Measurements from ENCODE around the gene VIL1.
A peak's percentile ranks its signal among the peaks of the same experiment; 100 is the strongest.

VIL1 gene

GRCh38 chr2:218395456-218395825 is 23.5 kb upstream of the VIL1 start:
- no peak for DNase-seq

GRCh38 chr2:218395826-218396687 is 22.9 kb upstream of the VIL1 start:
- peak; percentile 56 for DNase-seq

- no peak for DNase-seq
Measured at GRCh38 chr2:218396688-218397462, 22.0 kb upstream of the VIL1 start.

GRCh38 chr2:218397463-218397819 is 21.5 kb upstream of the VIL1 start:
- DNase-seq = no peak

DNA sequence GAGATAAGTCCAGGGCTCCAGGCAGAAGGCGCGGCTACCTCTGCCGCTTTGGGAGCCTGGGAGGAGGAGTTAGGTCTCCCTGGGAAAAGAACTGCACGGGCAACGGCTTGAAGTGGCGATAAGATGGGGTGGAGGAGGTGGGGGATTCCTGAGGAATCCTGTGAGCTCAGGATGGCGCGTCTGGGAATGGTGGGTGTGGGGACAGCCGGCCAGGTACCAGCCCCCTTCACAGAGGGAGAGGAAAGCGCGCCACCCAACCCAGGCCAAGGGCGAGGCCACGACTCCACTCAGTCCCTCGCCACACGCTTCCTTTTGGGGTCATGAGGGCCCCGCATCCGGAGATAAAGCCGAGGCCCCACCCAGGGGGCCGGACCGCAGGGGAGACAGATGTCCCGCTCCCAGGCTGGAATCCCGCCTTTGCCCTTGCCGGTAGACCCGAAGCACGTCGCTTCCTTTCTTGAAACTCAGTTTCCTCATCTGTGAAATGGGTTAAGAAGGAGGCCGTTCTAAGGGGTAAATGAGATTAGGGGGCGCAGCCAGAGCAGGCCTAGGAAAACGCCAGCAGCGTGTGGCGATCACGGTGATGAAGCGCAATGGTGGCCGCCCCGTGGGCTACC is 21.0 kb upstream of the VIL1 start:
- no peak for DNase-seq

DNA sequence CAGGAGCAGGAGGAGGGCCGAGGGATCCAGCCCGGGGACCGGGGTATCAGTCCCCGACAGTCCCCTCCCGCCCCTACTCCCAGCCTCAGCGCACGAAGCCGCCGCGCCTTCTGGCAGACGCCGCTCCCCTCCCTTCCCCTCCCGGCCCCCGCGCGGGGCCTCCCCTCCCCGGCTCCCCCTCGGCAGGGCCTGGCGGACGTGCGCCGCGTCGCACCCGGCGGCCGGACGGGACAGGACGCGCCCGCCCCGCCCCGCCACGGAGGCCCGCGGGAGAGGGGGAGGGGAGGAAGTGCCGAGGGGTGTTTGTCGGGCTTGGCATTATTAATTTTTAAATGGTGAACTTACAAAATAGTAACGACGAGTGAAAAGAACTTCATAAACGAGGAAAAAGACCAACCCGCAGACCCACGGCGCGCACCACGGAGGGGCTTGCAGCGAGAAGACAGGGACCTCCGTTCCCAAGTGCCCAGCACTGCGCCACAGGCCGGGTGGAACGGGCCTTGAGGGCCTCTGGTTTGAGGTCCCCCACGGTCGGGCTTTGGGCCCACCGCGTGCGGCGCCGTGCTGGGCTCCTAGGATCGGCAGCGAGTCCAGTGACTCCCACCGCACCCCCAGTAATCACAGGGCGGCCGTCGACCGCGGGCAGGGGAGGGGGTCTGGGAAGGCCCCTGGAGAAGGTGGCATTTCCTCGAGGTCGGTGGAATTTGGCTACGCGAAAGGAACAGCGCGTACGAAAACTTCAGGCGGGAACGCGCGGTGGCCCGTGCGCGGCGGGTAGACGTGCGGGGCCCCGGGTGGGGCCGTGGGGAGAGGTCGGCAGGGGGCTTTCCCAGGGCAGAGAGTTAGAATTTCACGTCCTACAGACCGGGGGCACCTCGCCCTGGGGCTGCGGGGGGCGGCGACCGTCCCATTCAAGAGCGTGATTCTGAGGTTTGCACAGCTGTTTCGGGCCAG is 20.2 kb upstream of the VIL1 start:
- no peak for DNase-seq

GRCh38 chr2:218399391-218400166 is 19.3 kb upstream of the VIL1 start, which contains the start of gene CTDSP1:
Gene CTDSP1 (plus strand): TSS chr2:218399868. CDS start chr2:218400091, 223 bp downstream.
- DNase-seq = peak; percentile 78

GRCh38 chr2:218400167-218400929 is 18.6 kb upstream of the VIL1 start:
- no peak for DNase-seq

GRCh38 chr2:218400930-218401881 is 17.7 kb upstream of the VIL1 start:
- DNase-seq = no peak

DNA sequence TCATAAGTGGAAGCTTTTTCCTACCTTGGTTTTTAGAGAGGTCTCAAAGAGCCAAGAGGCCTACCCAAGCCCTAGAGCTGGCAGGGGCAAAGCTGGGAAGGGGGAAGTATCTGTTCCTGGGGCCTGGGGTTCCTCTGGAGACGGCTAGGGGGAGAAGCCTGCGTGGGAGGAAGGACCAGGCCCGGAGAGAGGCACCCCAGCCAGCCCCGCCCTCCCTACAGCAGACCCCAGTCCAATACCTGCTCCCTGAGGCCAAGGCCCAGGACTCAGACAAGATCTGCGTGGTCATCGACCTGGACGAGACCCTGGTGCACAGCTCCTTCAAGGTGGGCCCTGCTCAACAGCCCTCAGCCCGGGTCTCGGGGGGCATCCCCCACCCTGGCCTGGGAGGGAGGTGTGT is 17.0 kb upstream of the VIL1 start:
- no peak for DNase-seq

DNA sequence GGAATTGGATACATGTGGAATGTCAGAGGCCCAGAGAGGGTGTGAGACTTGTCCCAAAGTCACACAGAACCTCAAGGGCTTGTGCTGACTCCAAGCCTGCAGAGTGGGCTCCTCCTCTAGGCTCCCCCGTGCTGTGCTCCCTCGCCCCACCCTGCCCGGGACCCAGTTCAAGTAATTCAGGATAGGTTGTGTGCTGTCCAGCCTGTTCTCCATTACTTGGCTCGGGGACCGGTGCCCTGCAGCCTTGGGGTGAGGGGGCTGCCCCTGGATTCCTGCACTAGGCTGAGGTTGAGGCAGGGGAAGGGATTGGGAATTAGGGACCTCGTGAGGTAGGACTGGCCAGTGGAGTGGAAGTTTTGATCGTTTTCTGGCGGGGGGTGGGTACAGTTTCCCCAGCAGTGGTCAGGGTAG is 16.4 kb upstream of the VIL1 start:
- no peak for DNase-seq

DNA sequence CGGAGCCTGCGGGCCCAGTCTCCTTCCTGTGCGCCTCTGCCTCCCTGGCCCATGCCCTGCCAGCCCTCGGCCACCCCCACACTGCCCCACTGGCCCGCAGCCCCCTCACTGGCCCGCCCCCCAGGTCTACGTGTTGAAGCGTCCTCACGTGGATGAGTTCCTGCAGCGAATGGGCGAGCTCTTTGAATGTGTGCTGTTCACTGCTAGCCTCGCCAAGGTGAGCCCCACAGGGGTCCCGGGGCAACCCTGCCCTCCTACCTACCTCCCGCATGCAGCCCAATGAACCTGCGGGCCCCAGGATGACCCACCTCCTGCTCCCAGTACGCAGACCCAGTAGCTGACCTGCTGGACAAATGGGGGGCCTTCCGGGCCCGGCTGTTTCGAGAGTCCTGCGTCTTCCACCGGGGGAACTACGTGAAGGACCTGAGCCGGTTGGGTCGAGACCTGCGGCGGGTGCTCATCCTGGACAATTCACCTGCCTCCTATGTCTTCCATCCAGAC is 16.0 kb upstream of the VIL1 start:
- no peak for DNase-seq

- no peak for DNase-seq
Measured at GRCh38 chr2:218403810-218404209, 15.1 kb upstream of the VIL1 start.

DNA sequence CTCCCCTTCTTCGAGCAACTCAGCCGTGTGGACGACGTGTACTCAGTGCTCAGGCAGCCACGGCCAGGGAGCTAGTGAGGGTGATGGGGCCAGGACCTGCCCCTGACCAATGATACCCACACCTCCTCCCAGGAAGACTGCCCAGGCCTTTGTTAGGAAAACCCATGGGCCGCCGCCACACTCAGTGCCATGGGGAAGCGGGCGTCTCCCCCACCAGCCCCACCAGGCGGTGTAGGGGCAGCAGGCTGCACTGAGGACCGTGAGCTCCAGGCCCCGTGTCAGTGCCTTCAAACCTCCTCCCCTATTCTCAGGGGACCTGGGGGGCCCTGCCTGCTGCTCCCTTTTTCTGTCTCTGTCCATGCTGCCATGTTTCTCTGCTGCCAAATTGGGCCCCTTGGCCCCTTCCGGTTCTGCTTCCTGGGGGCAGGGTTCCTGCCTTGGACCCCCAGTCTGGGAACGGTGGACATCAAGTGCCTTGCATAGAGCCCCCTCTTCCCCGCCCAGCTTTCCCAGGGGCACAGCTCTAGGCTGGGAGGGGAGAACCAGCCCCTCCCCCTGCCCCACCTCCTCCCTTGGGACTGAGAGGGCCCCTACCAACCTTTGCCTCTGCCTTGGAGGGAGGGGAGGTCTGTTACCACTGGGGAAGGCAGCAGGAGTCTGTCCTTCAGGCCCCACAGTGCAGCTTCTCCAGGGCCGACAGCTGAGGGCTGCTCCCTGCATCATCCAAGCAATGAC is 14.4 kb upstream of the VIL1 start:
- no peak for DNase-seq

GRCh38 chr2:218405086-218405745 is 13.7 kb upstream of the VIL1 start:
- no peak for DNase-seq

GRCh38 chr2:218405746-218406208 is 13.1 kb upstream of the VIL1 start:
- no peak for DNase-seq

DNA sequence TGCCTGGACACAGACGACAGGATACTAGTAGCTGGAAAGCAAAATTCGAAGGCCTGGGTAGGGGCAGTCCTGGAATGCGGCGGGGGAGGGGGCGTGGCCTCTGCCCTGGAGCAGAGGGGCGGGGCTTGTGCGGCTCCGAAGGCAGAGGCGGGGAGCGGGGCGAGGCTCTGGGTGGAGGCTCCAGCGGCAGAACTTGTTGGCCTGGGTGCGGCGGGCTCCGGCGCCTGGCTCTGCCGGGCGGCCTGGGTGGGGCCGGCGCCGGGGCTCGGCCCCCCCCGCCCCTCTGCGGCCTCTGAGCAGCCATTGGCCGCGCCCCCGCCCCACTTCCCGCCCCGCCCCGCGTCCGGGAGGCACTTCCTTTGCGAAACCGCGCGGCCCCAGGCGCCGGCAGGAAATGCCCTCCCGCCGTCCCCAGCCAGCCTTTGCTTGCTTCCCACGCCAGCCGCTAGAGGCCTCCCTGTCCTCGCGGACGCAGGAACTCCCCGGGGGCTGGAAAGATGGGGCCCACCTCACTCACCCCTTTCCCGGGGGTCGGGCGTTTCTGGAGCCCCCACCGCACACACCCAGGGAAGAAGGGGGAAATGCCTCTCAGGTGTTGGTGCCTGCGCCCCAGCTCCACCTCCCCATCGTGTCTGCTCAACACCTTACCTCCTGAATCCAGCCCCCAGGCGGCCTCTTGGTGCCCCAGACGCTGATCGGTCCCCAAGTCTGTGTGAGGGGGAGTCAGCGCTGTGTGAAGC is 12.5 kb upstream of the VIL1 start:
- DNase-seq = peak; percentile 73

All from NCI-H2107 (cell line).